HL-60/S4 treated with retinoic acid at 250 ng/mL for 4 days and 3 days (cell line): ENCODE data around the gene GBGT1.
"Not testable (repeated sequence)": the region's sequence is repeated elsewhere in the genome, so short reads cannot be mapped to it uniquely, and the experiment has no call there.

ENCODE experiments used
- in situ Hi-C: fragments of 300-500 bp; cut with MboI; formaldehyde crosslinking; loops from 2 replicates; pipeline ENCODE4 v1.7.0; 2022; ENCODE audit warnings: low sequenced_read_pairs

The GBGT1 gene

DNA sequence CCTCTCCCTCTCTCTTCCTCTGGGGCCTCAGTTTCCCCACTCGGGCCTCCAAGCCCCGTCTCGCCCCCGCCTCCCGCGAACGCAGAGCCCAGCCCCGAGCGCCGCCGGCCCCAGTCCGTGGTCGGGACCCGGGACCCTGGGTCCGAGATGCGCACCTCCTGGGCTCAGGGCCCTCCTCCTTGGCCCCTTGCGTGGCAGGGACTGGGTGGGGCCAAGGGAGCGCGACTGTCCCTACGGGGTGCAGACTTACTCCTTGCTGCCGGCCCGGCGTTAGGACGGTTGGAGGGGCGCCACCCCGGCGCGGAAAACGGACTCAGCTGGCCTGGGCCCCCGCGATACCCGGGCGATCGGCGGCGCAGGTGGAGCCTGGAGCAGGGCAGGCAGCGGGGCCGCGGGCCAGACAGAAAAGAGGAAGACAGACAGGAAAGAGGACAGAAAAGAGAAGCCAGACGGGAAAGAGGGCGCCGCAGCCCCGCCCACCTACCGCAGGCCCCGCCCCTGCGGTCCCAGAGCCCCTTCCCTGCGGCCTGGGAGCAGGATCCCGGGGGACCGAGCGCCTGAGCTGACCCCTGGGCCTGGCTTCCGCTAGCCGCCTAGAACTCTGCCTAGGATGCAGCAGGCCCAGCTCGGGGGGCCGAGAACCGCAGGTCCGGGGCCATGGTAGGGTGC lies at the start of gene GBGT1:
Gene GBGT1, minus strand, starts transcription at position 411 of the 669 bp plus-strand sequence. CDS start 1,502 bp downstream, outside the sequence.
- in situ Hi-C loops, result no loop called here

DNA sequence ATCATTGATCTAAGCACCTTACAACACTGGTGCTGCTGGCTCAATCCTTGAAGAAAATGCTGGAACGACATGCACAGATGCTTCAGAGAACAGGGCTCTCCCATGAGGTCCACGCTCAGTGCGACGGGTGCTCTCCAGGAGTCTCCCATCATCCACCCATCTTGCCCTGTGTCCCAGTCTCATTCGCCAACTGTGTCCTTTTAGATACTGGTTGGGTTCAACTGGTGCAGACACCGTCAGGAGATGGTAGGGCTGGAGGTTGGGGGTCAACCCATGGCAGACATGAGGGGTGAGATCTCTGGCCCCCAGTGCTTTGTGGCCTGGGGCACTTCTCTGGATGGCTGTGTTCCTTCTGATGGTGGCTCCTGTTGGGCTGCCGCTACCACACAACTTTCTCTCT lies 46.9 kb upstream of the GBGT1 start:
- in situ Hi-C loops, result no loop called here

DNA sequence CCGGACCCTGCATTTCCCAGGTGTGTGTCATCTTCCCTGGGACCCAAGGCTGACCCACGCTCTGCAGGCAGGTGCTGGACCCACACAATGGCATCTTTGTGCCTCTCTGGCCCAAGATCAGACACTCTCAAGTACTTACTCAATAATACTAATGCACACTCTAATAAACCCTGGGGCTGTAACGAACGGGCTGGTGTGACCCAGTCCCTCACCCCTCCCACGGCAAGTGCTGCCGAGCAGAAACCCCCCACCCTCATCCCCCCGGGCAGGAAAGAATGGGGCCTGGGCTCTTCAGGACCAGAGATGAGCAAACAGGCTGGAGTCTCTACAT lies 46.5 kb upstream of the GBGT1 start:
- in situ Hi-C loops, result no loop called here

DNA sequence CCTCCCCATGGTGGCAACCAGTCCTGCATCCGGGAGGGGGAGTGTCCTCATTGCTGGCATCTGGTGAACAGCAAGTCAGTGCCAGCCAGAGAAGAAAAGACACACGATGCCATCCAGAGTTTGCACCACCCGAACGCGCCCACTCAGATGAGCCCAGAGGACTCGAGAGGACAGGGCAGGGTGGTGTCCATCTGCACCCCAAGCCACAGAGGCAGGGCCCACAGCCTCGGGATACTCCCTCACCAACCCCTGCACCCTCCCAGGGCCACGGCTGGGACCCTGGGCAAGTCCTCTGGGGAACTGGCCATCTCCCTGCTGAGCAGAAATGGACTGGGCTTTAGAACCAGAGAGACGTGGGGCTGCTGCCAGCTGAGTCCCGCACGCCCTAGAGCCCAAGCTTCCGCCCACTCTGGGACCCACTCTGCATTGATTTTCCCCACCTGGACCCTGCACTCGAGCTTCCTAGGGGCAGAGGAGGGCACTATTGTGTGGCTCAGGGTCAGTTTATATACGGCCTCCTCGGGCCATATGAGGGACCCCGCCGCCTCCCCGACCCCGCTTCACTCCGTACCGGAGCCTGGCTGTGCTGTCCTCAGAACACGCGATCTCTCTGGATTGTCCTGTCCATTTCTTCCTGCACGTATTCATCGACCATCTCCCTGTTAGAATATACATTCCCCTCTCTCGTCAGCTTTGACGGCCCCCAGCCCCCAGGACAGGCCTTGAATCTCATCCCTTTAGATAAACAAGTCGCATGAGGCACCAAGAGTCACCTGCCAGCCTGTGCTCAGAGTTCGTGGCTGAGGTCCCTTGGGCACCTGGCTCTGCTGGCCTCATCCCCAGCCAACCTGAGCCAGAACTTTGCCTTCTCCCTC lies 45.9 kb upstream of the GBGT1 start:
- in situ Hi-C loops, result not testable (repeated sequence)

DNA sequence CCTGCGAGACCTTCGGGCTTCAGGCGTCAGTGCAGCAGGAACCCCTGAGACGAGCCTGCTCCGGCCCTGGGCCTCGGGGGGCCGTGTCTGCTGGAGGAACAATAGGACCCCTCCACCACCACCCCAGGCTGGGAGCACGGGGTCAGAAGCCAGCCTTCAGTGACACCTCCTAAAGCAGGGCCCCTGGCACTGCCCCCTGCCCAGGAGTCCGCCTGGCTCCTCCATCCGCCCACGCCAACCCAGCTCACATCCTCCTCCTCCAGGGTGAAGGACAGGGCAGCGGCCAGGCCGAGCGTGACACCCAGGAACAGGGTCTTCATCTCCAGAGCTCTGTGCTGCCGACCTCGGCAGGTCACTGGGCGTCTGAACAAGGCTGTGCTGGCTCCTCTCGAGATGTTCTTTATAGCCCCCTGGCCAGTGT lies 45.2 kb upstream of the GBGT1 start, which contains the start of gene OBP2B:
Gene OBP2B, minus strand, starts transcription at position 371 of the 421 bp plus-strand sequence. Its CDS starts 51 bp downstream, at position 320.
- in situ Hi-C loops, result not testable (repeated sequence)

DNA sequence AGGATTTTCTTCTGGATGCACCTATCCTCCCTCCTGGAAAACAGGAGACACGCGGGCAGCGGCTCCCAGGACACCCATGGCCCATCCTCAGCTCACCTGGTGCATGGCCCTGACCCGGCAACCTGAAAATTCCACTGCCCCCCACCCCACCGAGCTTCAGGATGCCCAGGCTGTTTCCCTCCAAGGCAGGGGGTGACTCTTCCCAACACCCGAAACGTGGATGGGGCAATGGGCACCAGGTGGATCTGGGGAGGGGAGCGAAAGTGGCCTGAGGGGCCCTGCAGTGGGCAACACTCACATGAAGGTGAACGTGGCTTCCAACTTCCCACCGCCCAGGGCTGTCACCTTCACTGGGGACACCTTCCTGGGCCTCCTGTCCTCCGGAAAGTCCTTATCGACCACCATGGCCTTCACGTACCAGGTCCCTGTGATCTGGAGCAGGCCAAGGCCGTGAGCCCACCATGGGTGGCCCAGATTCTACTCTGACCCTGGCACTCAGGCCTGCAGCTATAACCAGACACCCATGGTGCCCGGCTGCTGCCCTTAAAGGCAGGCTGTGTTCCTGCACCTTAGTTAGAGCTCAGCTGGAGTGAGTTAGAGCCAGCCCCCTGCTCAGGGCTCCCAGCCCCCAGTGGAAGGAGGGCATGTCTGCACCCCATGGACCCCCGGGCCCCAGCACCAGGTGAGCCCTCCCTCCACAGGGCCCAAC lies 44.6 kb upstream of the GBGT1 start:
- in situ Hi-C loops, result not testable (repeated sequence)

DNA sequence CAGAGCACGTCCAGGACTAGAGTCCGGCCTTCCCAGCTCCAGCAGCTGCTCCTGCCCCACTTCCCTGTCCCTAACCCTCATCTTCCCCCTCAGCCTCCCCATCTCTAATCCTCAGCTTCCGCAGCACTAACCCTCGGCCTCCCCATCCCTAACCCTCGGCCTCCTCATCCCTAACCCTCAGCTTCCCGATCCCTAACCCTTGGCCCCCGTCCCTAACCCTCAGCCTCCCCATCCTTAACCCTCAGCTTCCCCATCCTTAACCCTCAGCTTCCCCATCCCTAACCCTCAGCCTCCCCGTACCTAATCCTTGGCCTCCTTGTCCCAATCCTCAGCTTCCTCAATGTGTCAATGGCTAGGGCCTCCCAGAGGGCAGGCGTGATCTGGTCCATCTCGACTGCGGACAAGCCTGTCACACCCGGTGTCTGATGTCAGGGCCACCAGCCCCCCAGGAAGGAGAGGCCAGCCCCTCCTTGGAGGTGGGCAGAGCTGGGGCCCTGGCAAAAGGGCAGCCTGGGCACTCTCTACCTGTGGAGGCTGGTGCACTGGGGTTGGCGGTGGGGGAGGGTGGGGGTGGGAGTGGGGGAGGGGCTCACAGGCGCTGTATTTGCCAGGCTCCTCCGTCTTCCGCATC lies 43.9 kb upstream of the GBGT1 start:
- in situ Hi-C loops, result no loop called here

DNA sequence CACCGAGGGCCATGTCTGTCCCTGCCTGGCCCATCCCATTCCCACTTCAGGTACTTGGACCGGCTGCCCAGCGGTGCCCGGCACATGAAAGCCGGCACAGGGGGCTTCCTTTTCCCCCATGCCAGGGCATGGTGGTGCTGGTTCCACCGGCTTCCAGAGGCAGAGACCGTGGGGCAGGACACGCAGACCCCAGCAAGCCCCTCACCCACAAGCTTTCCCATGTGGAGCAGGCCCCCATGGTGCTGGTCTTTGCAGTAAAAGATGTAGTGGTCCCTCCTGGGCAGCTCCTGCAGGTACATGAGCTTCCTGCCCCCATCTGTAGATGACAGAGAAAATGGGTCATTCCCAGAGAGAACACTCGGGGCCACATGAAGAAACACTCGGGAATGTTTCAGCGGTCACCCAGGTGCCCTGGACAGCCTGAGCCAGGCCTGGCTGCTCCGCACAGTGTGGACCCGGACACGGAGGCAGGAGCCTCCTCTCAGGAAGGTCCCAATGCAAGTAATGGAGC lies 43.4 kb upstream of the GBGT1 start:
- in situ Hi-C loops, result no loop called here

GRCh38 chr9:133205996-133206931 lies 42.5 kb upstream of the GBGT1 start:
- in situ Hi-C loops, result no loop called here

- in situ Hi-C loops, result not testable (repeated sequence)
Observed at GRCh38 chr9:133205481-133205887, 41.8 kb upstream of the GBGT1 start.

- in situ Hi-C loops, result no loop called here
Observed at GRCh38 chr9:133204993-133205336, 41.3 kb upstream of the GBGT1 start.

DNA sequence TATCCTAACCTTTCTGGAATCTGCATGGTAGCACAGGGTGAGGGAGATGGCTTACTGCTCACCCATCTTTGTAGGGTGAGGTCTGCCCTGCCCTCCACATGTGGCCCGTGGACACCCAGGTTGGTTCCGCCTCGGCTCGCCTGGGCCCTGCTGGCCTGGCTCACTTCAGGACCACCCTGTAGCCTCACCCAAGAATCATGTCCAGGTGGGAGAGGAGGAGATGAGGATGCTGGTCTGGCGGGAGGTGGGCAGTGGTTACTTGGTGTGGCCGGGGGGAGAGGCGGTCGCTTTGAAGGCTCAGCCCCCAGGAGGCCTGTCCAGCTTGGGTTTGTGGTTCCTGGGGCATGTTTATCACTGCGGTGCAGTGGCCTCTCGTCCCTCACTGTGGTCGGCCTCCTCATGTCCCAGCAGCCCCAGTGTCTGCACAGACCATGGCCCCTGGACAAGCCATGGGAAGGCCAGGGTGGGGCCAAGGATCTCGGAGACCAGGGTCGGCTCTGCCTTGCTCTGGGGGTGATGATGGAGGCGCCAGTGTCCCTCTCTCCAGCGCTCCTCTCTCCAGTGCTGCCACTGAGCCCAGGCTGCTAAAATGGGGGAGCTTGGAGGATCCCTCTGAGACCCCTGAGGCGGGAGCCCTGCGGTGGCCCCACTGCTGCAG lies 40.8 kb upstream of the GBGT1 start:
- in situ Hi-C loops, result no loop called here

DNA sequence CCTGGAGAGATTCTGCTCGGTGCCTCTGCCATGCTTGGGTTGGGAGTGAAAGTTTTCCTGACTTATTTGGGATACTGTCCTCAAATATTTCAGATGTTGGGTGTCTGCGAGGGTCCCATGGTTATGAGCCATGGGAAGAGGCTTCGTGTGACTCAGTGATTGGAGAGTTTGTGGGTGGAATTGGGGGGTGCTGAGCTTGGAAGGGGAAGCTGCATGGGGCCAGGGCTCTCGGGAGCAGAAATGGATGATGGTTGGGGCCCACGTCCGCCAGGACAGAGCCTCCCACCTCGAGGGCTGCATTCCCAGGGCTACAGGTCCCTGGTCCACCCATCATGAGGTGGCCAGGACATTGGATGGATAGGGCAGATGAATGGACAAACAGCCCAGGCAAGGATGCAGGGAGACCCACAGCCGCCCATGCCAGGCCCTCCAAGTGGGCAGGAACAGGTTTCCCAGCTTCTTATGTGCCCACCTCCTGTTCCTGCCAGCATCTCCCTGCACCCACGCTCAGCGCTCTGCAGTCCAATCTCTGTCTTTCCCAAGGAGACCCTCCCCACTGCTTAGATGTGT lies 39.9 kb upstream of the GBGT1 start:
- in situ Hi-C loops, result no loop called here

- in situ Hi-C loops, result no loop called here
Observed at GRCh38 chr9:133202688-133203453, 39.2 kb upstream of the GBGT1 start.

DNA sequence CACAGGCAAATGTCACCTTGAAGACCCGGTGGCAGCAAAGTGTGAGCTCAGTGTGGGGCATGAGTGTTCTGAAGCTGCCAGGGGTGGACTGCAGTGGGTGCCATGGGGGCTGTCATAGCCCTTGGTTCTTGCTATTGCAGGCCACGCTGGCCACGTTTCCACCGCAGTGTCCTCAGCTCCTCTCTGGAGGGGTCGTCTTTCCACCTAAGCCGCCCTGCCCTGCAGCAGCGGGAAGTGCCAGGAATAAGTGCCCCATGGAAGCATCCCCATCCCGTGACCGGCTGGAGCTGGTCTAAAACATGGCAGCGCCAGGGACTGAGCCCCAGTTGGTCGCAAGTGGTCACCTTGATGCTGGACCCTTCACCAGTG lies 38.4 kb upstream of the GBGT1 start:
- in situ Hi-C loops, result no loop called here

DNA sequence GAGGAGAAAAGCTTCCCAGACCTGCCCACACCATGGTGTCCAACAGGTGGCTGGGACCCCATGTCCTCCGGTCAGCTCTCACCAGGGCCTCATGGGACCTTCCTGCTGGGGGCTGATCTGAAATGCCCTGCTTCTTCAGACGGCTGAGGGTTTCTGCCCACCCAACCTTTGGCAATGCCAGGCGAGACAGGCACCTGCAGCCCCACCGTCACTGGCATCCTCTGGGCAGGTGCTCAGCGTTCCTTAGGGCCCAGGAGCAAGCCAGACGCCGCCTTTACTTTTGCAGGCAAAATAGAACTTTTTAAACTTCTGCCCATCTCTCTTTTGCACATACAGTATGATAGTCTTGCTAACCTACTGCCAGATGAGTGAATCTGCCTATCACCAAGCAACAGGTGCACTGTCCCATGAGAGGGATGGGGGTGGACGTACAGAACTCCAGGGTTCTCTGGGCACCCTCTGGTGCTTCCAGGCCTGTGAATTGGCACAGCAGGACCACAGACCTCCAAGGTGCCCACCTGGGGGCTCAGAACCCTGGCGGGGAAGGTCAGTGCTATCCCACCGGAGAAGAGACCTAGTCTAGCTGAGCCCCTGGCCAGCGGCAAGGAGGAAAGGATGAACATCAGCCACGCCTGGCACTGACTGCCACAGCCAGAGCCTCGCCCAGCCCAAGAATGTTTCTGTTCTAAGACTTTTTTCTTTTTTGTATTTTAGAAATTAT lies 37.9 kb upstream of the GBGT1 start:
- in situ Hi-C loops, result no loop called here

GRCh38 chr9:133200631-133201030 lies 36.9 kb upstream of the GBGT1 start:
- in situ Hi-C loops, result no loop called here
